Osteoblast (primary cell): ENCODE data around the gene FHIP1B. TPM values are rescaled to one million over a fixed set of nuclear protein-coding genes. Genes with fewer than 3 reads are reported as not detected.
A peak's percentile ranks its signal among the peaks of the same experiment; 100 is the strongest.

Experiments used
- DNase-seq: peaks from one replicate; pipeline ENCODE4 v3.0.0; 2011; ENCODE audit warnings: low spot score, mixed read lengths; ENCODE audit not compliant: insufficient read length; ENCODE audit errors: missing footprints
- H2AFZ ChIP-seq: 2 replicates; pipeline ENCODE4 v1.6.0; 2011; ENCODE audit warnings: mild to moderate bottlenecking, low read length
- H3K27ac ChIP-seq: 2 replicates; pipeline ENCODE4 v1.5.1; 2011; ENCODE audit warnings: mild to moderate bottlenecking, low read depth, low read length, moderate library complexity
- H3K27me3 ChIP-seq: 2 replicates; pipeline ENCODE4 v1.6.0; 2012; ENCODE audit warnings: mild to moderate bottlenecking, control low read depth, inconsistent platforms, low read length, moderate library complexity; ENCODE audit not compliant: insufficient read depth
- H3K36me3 ChIP-seq: 2 replicates; pipeline ENCODE4 v1.5.1; 2011; ENCODE audit warnings: mild to moderate bottlenecking, low read length, control low read depth, moderate library complexity; ENCODE audit not compliant: insufficient read depth
- H3K4me1 ChIP-seq: 2 replicates; pipeline ENCODE4 v1.5.1; 2011; ENCODE audit warnings: mild to moderate bottlenecking, low read length, control low read depth, moderate library complexity; ENCODE audit not compliant: insufficient read depth
- H3K4me2 ChIP-seq: 2 replicates; pipeline ENCODE4 v1.6.0; 2011; ENCODE audit warnings: mild to moderate bottlenecking, low read length; ENCODE audit not compliant: insufficient read depth
- H3K4me3 ChIP-seq: fragments of 200-600 bp; sonication (generic); 3 replicates; pipeline ENCODE4 v1.5.1; 2012; ENCODE audit warnings: mild to moderate bottlenecking, low read length, inconsistent platforms; ENCODE audit not compliant: insufficient read depth
- H3K79me2 ChIP-seq: 2 replicates; pipeline ENCODE4 v1.6.0; 2012; ENCODE audit warnings: mild to moderate bottlenecking, low read length, control low read depth, inconsistent platforms; ENCODE audit not compliant: insufficient read depth
- H3K9me3 ChIP-seq: 2 replicates; pipeline ENCODE4 v1.5.1; 2011; ENCODE audit warnings: low read depth, low read length, control low read depth
- H4K20me1 ChIP-seq: 2 replicates; pipeline ENCODE4 v1.6.0; 2012; ENCODE audit warnings: mild to moderate bottlenecking, low read length, control low read depth; ENCODE audit not compliant: insufficient read depth
- CTCF ChIP-seq: IDR thresholded peaks from 2 replicates; pipeline ENCODE4 v1.5.1; 2011; ENCODE audit warnings: mild to moderate bottlenecking, low read depth, low read length, moderate library complexity; ENCODE audit errors: extremely low read depth
- total RNA-seq: library from RNA; depleted of rRNA; stranded (reverse); fragments of >200 nt; gene quantifications from 2 replicates; pipeline ENCODE4 v1.2.3, GENCODE V29; 2012

FHIP1B gene
- total RNA-seq, 1 donor: 15.6 TPM

DNA sequence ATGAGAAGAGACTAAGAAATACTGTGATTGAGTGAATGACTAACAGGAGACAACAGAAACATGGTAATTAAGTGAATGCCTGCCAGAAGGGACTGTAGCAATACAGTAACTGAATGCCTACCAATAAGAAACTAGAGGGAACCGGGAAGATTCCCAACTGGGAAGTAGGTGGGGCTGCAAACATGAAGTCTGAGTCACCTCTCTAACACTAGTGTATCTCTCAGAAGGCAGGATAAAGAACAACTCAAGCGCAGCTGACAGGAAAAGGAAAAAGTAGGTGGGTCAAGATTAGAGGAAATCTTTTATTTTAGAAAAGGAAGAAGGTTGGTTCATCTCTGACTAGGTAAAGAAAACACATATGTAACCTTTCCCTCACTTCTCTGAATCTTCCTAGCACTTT lies 15.1 kb downstream of the FHIP1B start:
- Histone ChIP-seq H3K4me1 (peaks cover 10% of the 10 kb centered on the region), H3K27ac (peak overlapping the region; percentile 57), H3K4me3 (no peak overlapping the region), H3K36me3 (peaks cover 65% of the 10 kb centered on the region), H3K9me3 (no peaks in the 10 kb centered on the region), H2AFZ (no peak overlapping the region), H3K27me3 (no peaks in the 10 kb centered on the region), H3K79me2 (peaks cover 11% of the 10 kb centered on the region), H4K20me1 (peaks cover 9% of the 10 kb centered on the region), H3K4me2 (peak overlapping the region; percentile 34)
- peak; percentile 97 for DNase-seq
- no peak for TF ChIP-seq CTCF

DNA sequence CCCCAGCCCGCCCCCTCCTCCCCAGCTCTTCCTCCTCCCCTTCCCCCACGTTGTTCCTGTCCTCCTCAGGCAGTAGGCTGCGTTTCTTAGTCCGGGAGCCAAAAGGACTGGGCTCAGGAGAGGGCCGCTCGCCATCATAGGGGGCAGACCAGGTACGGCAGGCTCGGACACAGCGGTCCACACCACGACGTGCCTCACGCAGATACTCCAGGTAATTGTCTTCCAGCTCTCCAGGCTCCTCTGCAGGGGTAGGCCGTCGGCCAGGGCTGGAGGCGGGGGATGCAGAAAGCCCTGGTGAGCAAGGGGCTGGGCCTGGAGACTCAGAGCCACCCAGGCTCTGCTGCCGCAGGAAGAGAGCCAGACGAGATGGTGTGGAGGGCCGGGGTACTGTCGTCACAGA lies 16.7 kb downstream of the FHIP1B start:
- H3K79me2 ChIP-seq: peaks cover 11% of the 10 kb centered on the region
- peaks cover 63% of the 10 kb centered on the region for H3K36me3 ChIP-seq
- no peaks in the 10 kb centered on the region for H3K27me3 ChIP-seq

DNA sequence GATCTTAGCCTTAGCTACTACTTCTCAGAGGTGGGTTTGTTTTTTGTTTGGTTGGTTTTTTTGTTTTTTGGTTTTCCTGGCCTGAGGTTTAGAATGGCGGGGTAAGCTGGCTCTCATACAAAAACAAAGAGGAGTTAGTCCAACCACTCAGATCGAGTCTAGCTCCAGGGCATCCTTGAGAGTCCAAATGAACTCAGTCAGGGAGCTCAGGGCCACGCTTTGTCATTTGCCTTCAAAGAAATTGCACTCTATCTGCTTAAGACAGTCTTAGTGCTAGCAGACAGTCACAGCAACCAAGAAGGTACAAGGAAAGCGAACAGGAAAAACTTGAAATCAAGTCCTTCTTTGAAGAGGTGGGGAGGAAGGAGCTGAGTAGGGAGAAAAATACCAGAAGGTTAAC lies 17.9 kb downstream of the FHIP1B start:
- Histone ChIP-seq H2AFZ (no peak overlapping the region), H3K9me3 (no peaks in the 10 kb centered on the region), H3K36me3 (peaks cover 54% of the 10 kb centered on the region), H3K4me2 (no peak overlapping the region), H3K4me1 (peaks cover 10% of the 10 kb centered on the region), H3K4me3 (no peak overlapping the region), H4K20me1 (peaks cover 8% of the 10 kb centered on the region), H3K79me2 (peaks cover 11% of the 10 kb centered on the region), H3K27me3 (no peaks in the 10 kb centered on the region), H3K27ac (no peak overlapping the region)
- no peak for TF ChIP-seq CTCF
- DNase-seq: no peak

More for the DNA sequence above, 16.7 kb downstream of the FHIP1B start:
- TF ChIP-seq CTCF: no peak
- Histone ChIP-seq H2AFZ (no peak overlapping the region), H4K20me1 (peaks cover 8% of the 10 kb centered on the region), H3K4me2 (no peak overlapping the region), H3K9me3 (no peaks in the 10 kb centered on the region), H3K27ac (no peak overlapping the region), H3K4me3 (no peak overlapping the region), H3K4me1 (peaks cover 10% of the 10 kb centered on the region)
- DNase-seq: no peak

DNA sequence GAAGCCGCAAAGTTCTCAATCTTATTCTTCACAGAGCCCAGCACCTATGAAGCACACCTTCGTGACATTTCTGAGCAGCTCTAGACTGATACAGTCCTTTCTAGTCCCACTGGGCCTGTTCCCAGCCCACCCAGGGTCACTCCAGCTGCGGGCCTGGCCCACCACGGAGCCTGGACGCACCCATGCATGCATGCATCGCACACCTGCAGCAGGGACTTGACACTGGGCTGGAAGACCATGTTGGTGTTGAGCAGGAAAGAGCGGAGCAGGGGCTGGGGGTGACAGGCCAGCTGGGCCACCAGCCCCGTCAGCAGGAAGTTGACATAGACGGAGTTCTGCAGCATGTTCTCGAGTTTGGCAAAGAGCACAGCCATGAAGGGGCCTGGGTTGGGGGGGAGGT lies 19.9 kb downstream of the FHIP1B start:
- H2AFZ ChIP-seq: no peak overlapping the region
- no peaks in the 10 kb centered on the region for H3K27me3 ChIP-seq
- no peak for TF ChIP-seq CTCF
- peaks cover 8% of the 10 kb centered on the region for H4K20me1 ChIP-seq
- peaks cover 6% of the 10 kb centered on the region for H3K4me1 ChIP-seq
- peaks cover 57% of the 10 kb centered on the region for H3K36me3 ChIP-seq
- no peaks in the 10 kb centered on the region for H3K9me3 ChIP-seq
- H3K79me2 ChIP-seq: peaks cover 6% of the 10 kb centered on the region
- no peak overlapping the region for H3K27ac ChIP-seq
- H3K4me3 ChIP-seq: no peak overlapping the region
- no peak overlapping the region for H3K4me2 ChIP-seq
- no peak for DNase-seq
